ENCODE data around the gene PARD6G. TPM values are rescaled to one million over a fixed set of nuclear protein-coding genes. Genes with fewer than 3 reads are reported as not detected.
"Not testable (repeated sequence)": the region's sequence is repeated elsewhere in the genome, so short reads cannot be mapped to it uniquely, and the experiment has no call there.

PARD6G gene
- total and polyA plus RNA-seq, 10 of the 15 experiments (the other 5 are each of a cell fraction or from before 2014, with no cell fraction given) = 0.20 to 2.0 (median 0.60) TPM

GRCh38 chr18:80238651-80239260 lies 8.6 kb downstream of the PARD6G start:
- no peak for DNase-seq (ENCODE audit: low read depth, low spot score)
- intact Hi-C loops (cut with micrococcal nuclease; ENCODE audit: unreplicated experiment) = no loop called here
- H3K36me3 ChIP-seq (ENCODE audit: control insufficient read depth in 2 of 2, insufficient read depth in 2 of 2, low read length in 1 of 2) = no peaks in the 10 kb centered on the region
- no peak overlapping the region for H3K27ac ChIP-seq (ENCODE audit: control insufficient read depth, insufficient read depth)
- no peak overlapping the region for H3K9ac ChIP-seq (ENCODE audit: control insufficient read depth, insufficient read depth, low read length)
- WGBS (ENCODE audit: insufficient coverage, insufficient replicate concordance, low lambda C conversion rate, missing lambda C conversion rate) = 37% methylated on average over 12 of the region's 12 CpGs
- FAIRE-seq = no peak
- no peak overlapping the region for H3K4me3 ChIP-seq
- H3K4me2 ChIP-seq (ENCODE audit: control insufficient read depth, insufficient read depth) = no peak overlapping the region
- no peaks in the 10 kb centered on the region for H3K4me1 ChIP-seq (ENCODE audit: control insufficient read depth, insufficient read depth, low read length)
- ChIA-PET SMC1A (ENCODE audit: uncharacterized antibody, unreplicated experiment) (interaction anchor here (1.0 to 1.1 kb wide), 2 partner anchors 10 to 38 kb away, joined by 3 read pairs; no protein-coding TSS in a partner anchor), CTCF (interaction anchor here (1.6 to 2.9 kb wide), 3 partner anchors 37 to 80 kb away, joined by 3 to 16 read pairs (median 8); no protein-coding TSS in a partner anchor), RAD21 (ENCODE audit: unreplicated experiment) (interaction anchor here (2.2 to 2.5 kb wide), 2 partner anchors 29 to 80 kb away, joined by 9 read pairs; no protein-coding TSS in a partner anchor), POLR2A (interaction anchor here (0.6 to 2.0 kb wide), 4 partner anchors 43 to 87 kb away, joined by 3 to 4 read pairs (median 4); no protein-coding TSS in a partner anchor)
- H3K9me3 ChIP-seq (replicated peaks; ENCODE audit: control insufficient read depth, insufficient read depth, low read length) = no peaks in the 10 kb centered on the region
- TF ChIP-seq ZZZ3 (IDR thresholded peaks at IDR 0.05; ENCODE audit: control insufficient read depth, insufficient read length, low read depth) (no peak), NR2F1 (conservative IDR thresholded peaks at IDR 0.05) (no peak), PKNOX1 (IDR thresholded peaks at IDR 0.05) (no peak)
- BruUV-seq (replicated peaks) = no TSS peak
- no peaks in the 10 kb centered on the region for H3K27me3 ChIP-seq (replicated peaks in 1 of 2; ENCODE audit: control insufficient read depth in 2 of 2, insufficient read depth in 2 of 2, low read length in 1 of 2)
- in situ Hi-C loops (cut with MboI) = no loop called here
- ATAC-seq = no peak; the same call in 2 of the 3 replicates
- H4K20me1 ChIP-seq (ENCODE audit: control insufficient read depth, insufficient read depth) = no peaks in the 10 kb centered on the region
- H3K79me2 ChIP-seq (ENCODE audit: control insufficient read depth, insufficient read depth, low read length) = no peaks in the 10 kb centered on the region
- no peak overlapping the region for H2AFZ ChIP-seq (ENCODE audit: control insufficient read depth, low read depth, low read length)

GRCh38 chr18:80237519-80237918 lies 9.8 kb downstream of the PARD6G start:
- in situ Hi-C loops (cut with MboI); BruUV-seq (replicated peaks); H3K36me3 ChIP-seq (ENCODE audit: control insufficient read depth in 2 of 2, insufficient read depth in 2 of 2, low read length in 1 of 2); H3K27ac ChIP-seq (ENCODE audit: control insufficient read depth, insufficient read depth); H3K4me3 ChIP-seq; RAD21 ChIA-PET (ENCODE audit: unreplicated experiment); H3K9ac ChIP-seq (ENCODE audit: control insufficient read depth, insufficient read depth, low read length); CTCF ChIA-PET; FAIRE-seq; DNase-seq (ENCODE audit: low read depth, low spot score); ATAC-seq; H2AFZ ChIP-seq (ENCODE audit: control insufficient read depth, low read depth, low read length); intact Hi-C loops (cut with micrococcal nuclease; ENCODE audit: unreplicated experiment); H3K4me1 ChIP-seq (ENCODE audit: control insufficient read depth, insufficient read depth, low read length); H3K79me2 ChIP-seq (ENCODE audit: control insufficient read depth, insufficient read depth, low read length); H3K27me3 ChIP-seq (replicated peaks in 1 of 2; ENCODE audit: control insufficient read depth in 2 of 2, insufficient read depth in 2 of 2, low read length in 1 of 2); H3K4me2 ChIP-seq (ENCODE audit: control insufficient read depth, insufficient read depth); SMC1A ChIA-PET (ENCODE audit: uncharacterized antibody, unreplicated experiment); H4K20me1 ChIP-seq (ENCODE audit: control insufficient read depth, insufficient read depth); H3K9me3 ChIP-seq (replicated peaks; ENCODE audit: control insufficient read depth, insufficient read depth, low read length); POLR2A ChIA-PET: not testable (repeated sequence)

All from GM12878 (cell line).